Stimulated activated CD4-positive, alpha-beta T cell treated with anti-CD3 and anti-CD28 coated beads, Interleukin-4, amount 100 ng/mL, for 4 hours (primary cell): Measurements from ENCODE around the gene ECE1.
A peak's percentile ranks its signal among the peaks of the same experiment; 100 is the strongest.
"Not testable (repeated sequence)": the region's sequence is repeated elsewhere in the genome, so short reads cannot be mapped to it uniquely, and the experiment has no call there.

Experiments
- DNase-seq, 2 experiments: peaks; one replicate each; pipeline ENCODE4 v3.0.0-alpha.2; 2020

ECE1 gene

GRCh38 chr1:21290546-21290944, 282 bp upstream of the ECE1 start:
- no peak for DNase-seq

- no peak for DNase-seq
These were observed 1.1 kb downstream of the ECE1 start for GRCh38 chr1:21289127-21289526.

GRCh38 chr1:21287905-21288514, 2.3 kb downstream of the ECE1 start:
- no peak for DNase-seq

GRCh38 chr1:21285386-21285785, 4.9 kb downstream of the ECE1 start:
- not testable (repeated sequence) for DNase-seq

- no peak for DNase-seq
These were observed 5.2 kb downstream of the ECE1 start for GRCh38 chr1:21285055-21285372.

GRCh38 chr1:21284206-21285054, 5.8 kb downstream of the ECE1 start:
- DNase-seq = no peak

- no peak for DNase-seq
These were observed 6.7 kb downstream of the ECE1 start for GRCh38 chr1:21283524-21283923.

GRCh38 chr1:21282020-21282419, 8.2 kb downstream of the ECE1 start:
- DNase-seq = not testable (repeated sequence)

- no peak for DNase-seq
These were observed 9.8 kb downstream of the ECE1 start for GRCh38 chr1:21280482-21280881.

- no peak for DNase-seq
These were observed 10.2 kb downstream of the ECE1 start for GRCh38 chr1:21280011-21280471.

GRCh38 chr1:21278860-21279845, 11.1 kb downstream of the ECE1 start:
- no peak for DNase-seq

GRCh38 chr1:21278208-21278859, 11.9 kb downstream of the ECE1 start:
- no peak for DNase-seq

GRCh38 chr1:21277180-21277579, 13.1 kb downstream of the ECE1 start:
- no peak for DNase-seq

GRCh38 chr1:21272540-21272939, 17.7 kb downstream of the ECE1 start:
- no peak for DNase-seq

- DNase-seq = no peak
These were observed 18.7 kb downstream of the ECE1 start for GRCh38 chr1:21271550-21271949.

- DNase-seq = peak; percentile 74 to 82
These were observed 20.1 kb downstream of the ECE1 start for GRCh38 chr1:21270086-21270689.

- no peak for DNase-seq
These were observed 20.7 kb downstream of the ECE1 start for GRCh38 chr1:21269461-21270085.

GRCh38 chr1:21268281-21269239, 21.7 kb downstream of the ECE1 start:
- no peak for DNase-seq

GRCh38 chr1:21267191-21268077, 22.8 kb downstream of the ECE1 start:
- no peak for DNase-seq
